Stimulated activated CD4-positive, alpha-beta T cell treated with anti-CD3 and anti-CD28 coated beads, Interleukin-2, amount 100 ng/mL, for 48 hours (primary cell): ENCODE results near the gene HMGXB4.

Experiments
- DNase-seq, 2 donors: peaks; one replicate each; pipeline ENCODE4 v3.0.0-alpha.2; 2020

The HMGXB4 gene

GRCh38 chr22:35258191-35258988, 1.1 kb downstream of the HMGXB4 start:
- peak in 1 of 2 donors; percentile 7 for DNase-seq

GRCh38 chr22:35264986-35265385, 7.7 kb downstream of the HMGXB4 start:
- DNase-seq: no peak

GRCh38 chr22:35266277-35266676, 9.0 kb downstream of the HMGXB4 start:
- no peak for DNase-seq

GRCh38 chr22:35269630-35270029, 12.3 kb downstream of the HMGXB4 start:
- no peak for DNase-seq

GRCh38 chr22:35274154-35274871, 17.0 kb downstream of the HMGXB4 start:
- DNase-seq: no peak

- no peak for DNase-seq
Observed at GRCh38 chr22:35275580-35275979, 18.3 kb downstream of the HMGXB4 start.

GRCh38 chr22:35276019-35276418, 18.7 kb downstream of the HMGXB4 start:
- no peak for DNase-seq

- no peak for DNase-seq
Observed at GRCh38 chr22:35288116-35288515, 30.8 kb downstream of the HMGXB4 start.

- DNase-seq: no peak
Observed at GRCh38 chr22:35292786-35293185, 35.5 kb downstream of the HMGXB4 start.

- DNase-seq: no peak
Observed at GRCh38 chr22:35296051-35296450, 38.8 kb downstream of the HMGXB4 start.

GRCh38 chr22:35299217-35299672, 42.0 kb downstream of the HMGXB4 start:
- DNase-seq: no peak

- peak; percentile 96 to 98 for DNase-seq
Observed at GRCh38 chr22:35299673-35300499, 42.6 kb downstream of the HMGXB4 start, which contains the start of gene TOM1. TOM1 (plus strand) TSS chr22:35299894; CDS start chr22:35299929, 35 bp downstream.

- no peak for DNase-seq
Observed at GRCh38 chr22:35301372-35301874, 44.1 kb downstream of the HMGXB4 start.

- DNase-seq: no peak
Observed at GRCh38 chr22:35303029-35303624, 45.8 kb downstream of the HMGXB4 start.

GRCh38 chr22:35305525-35306070, 48.3 kb downstream of the HMGXB4 start:
- DNase-seq: no peak

GRCh38 chr22:35306350-35306967, 49.2 kb downstream of the HMGXB4 start:
- DNase-seq: no peak

- DNase-seq: no peak
Observed at GRCh38 chr22:35307372-35307771, 50.1 kb downstream of the HMGXB4 start.

GRCh38 chr22:35307892-35308291, 50.6 kb downstream of the HMGXB4 start:
- DNase-seq: no peak

GRCh38 chr22:35308480-35309021, 51.3 kb downstream of the HMGXB4 start:
- no peak for DNase-seq

- DNase-seq: no peak
Observed at GRCh38 chr22:35310556-35311550, 53.6 kb downstream of the HMGXB4 start.
